H9 (cell line): ENCODE data around the gene RNF217. TPM values are rescaled to one million over a fixed set of nuclear protein-coding genes. Genes with fewer than 3 reads are reported as not detected.

Source experiments
- DNase-seq: peaks from one replicate; pipeline ENCODE4 v3.0.0-alpha.2; 2017
- H2AFZ ChIP-seq: one replicate; pipeline ENCODE4 v1.6.1; 2013; ENCODE audit warnings: mild to moderate bottlenecking, low read length, control low read depth, moderate library complexity
- H2AK5ac ChIP-seq: 2 replicates; pipeline ENCODE4 v1.6.1; 2013; ENCODE audit warnings: low read length, control low read depth, mixed read lengths; ENCODE audit not compliant: insufficient read length
- H2BK120ac ChIP-seq: one replicate; pipeline ENCODE4 v1.6.1; 2013; ENCODE audit warnings: low read depth, mild to moderate bottlenecking, low read length, control low read depth, inconsistent platforms; ENCODE audit not compliant: poor library complexity, severe bottlenecking
- H2BK12ac ChIP-seq: 2 replicates; pipeline ENCODE4 v1.6.1; 2013; ENCODE audit warnings: low read length, control low read depth, mixed read lengths, low read depth; ENCODE audit not compliant: insufficient read length
- H2BK15ac ChIP-seq: 2 replicates; pipeline ENCODE4 v1.6.1; 2013; ENCODE audit warnings: low read depth, low read length, control low read depth
- H2BK20ac ChIP-seq: one replicate; pipeline ENCODE4 v1.6.1; 2013; ENCODE audit warnings: low read depth, mild to moderate bottlenecking, low read length, control low read depth, inconsistent platforms; ENCODE audit not compliant: poor library complexity, severe bottlenecking
- H2BK5ac ChIP-seq: 2 replicates; pipeline ENCODE4 v1.6.1; 2013; ENCODE audit warnings: low read length, control low read depth, mixed read lengths; ENCODE audit not compliant: insufficient read length
- H3K14ac ChIP-seq: 2 replicates; pipeline ENCODE4 v1.6.1; 2013; ENCODE audit warnings: low read length, control low read depth; ENCODE audit not compliant: insufficient read depth
- H3K18ac ChIP-seq: 2 replicates; pipeline ENCODE4 v1.6.1; 2013; ENCODE audit warnings: low read depth, mild to moderate bottlenecking, mixed read lengths, low read length, control low read depth; ENCODE audit not compliant: insufficient read length
- H3K23ac ChIP-seq: 2 replicates; pipeline ENCODE4 v1.6.1; 2013; ENCODE audit warnings: low read length, control low read depth, mixed read lengths, low read depth; ENCODE audit not compliant: insufficient read length
- H3K23me2 ChIP-seq: 2 replicates; pipeline ENCODE4 v1.6.1; 2013; ENCODE audit warnings: low read depth, mild to moderate bottlenecking, mixed read lengths, low read length, control low read depth; ENCODE audit not compliant: insufficient read length, poor library complexity, severe bottlenecking
- H3K27ac ChIP-seq: 2 replicates; pipeline ENCODE4 v1.5.1; 2013; ENCODE audit warnings: low read length, control low read depth, mixed read lengths, low read depth; ENCODE audit not compliant: insufficient read length
- H3K27me3 ChIP-seq: 2 replicates; pipeline ENCODE4 v1.6.1; 2013; ENCODE audit warnings: low read length, control low read depth, inconsistent platforms; ENCODE audit not compliant: insufficient read depth
- H3K4ac ChIP-seq: 2 replicates; pipeline ENCODE4 v1.6.1; 2013; ENCODE audit warnings: low read depth, mild to moderate bottlenecking, control low read depth, inconsistent platforms, low read length, moderate library complexity
- H3K4me1 ChIP-seq: 2 replicates; pipeline ENCODE4 v1.6.1; 2013; ENCODE audit warnings: low read length, control low read depth, inconsistent platforms; ENCODE audit not compliant: insufficient read depth
- H3K4me2 ChIP-seq: 2 replicates; pipeline ENCODE4 v1.6.1; 2013; ENCODE audit warnings: low read length, control low read depth, mixed read lengths; ENCODE audit not compliant: insufficient read length, insufficient read depth
- H3K56ac ChIP-seq: 2 replicates; pipeline ENCODE4 v1.6.1; 2013; ENCODE audit warnings: low read depth, mild to moderate bottlenecking, mixed read lengths, low read length, control low read depth; ENCODE audit not compliant: insufficient read length
- H3K79me1 ChIP-seq: 2 replicates; pipeline ENCODE4 v1.6.1; 2013; ENCODE audit warnings: low read depth, mild to moderate bottlenecking, moderate library complexity, low read length, control low read depth, inconsistent platforms; ENCODE audit not compliant: insufficient read depth, poor library complexity, severe bottlenecking
- H3K79me2 ChIP-seq: 2 replicates; pipeline ENCODE4 v1.6.1; 2013; ENCODE audit warnings: low read length, control low read depth, inconsistent platforms; ENCODE audit not compliant: insufficient read depth
- H3K9ac ChIP-seq: 2 replicates; pipeline ENCODE4 v1.6.1; 2013; ENCODE audit warnings: low read length, control low read depth, mixed read lengths; ENCODE audit not compliant: insufficient read length; ENCODE audit errors: extremely low read depth
- H3K9me3 ChIP-seq: one replicate; pipeline ENCODE4 v1.6.1; 2013; ENCODE audit warnings: low read depth, low read length, inconsistent platforms; ENCODE audit not compliant: control insufficient read depth
- H3T11ph ChIP-seq: one replicate; pipeline ENCODE4 v1.6.1; 2013; ENCODE audit warnings: mild to moderate bottlenecking, low read length, control low read depth, inconsistent platforms
- H4K20me1 ChIP-seq: one replicate; pipeline ENCODE4 v1.6.1; 2013; ENCODE audit not compliant: control insufficient read depth, insufficient read length, insufficient read depth
- H4K5ac ChIP-seq: 2 replicates; pipeline ENCODE4 v1.6.1; 2013; ENCODE audit warnings: low read depth, mild to moderate bottlenecking, mixed read lengths, low read length, control low read depth; ENCODE audit not compliant: insufficient read length
- H4K8ac ChIP-seq: replicated peaks from 2 replicates; pipeline ENCODE4 v1.6.1; 2013; ENCODE audit warnings: low read length, control low read depth, mixed read lengths, low read depth; ENCODE audit not compliant: insufficient read length
- H4K91ac ChIP-seq: 2 replicates; pipeline ENCODE4 v1.6.1; 2013; ENCODE audit warnings: low read depth, mild to moderate bottlenecking, moderate library complexity, mixed read lengths, low read length, control low read depth; ENCODE audit not compliant: insufficient read length
- H3K27ac Mint-ChIP-seq, 3 experiments: 2 replicates in 2 of 3; 3 replicates in 1 of 3; pipeline ENCODE4 v1.8.0; 2020 to 2021; ENCODE audit warnings: mixed read lengths in 3 of 3, mild to moderate bottlenecking in 1 of 3, moderate library complexity in 1 of 3
- H3K27me3 Mint-ChIP-seq: 2 replicates; pipeline ENCODE4 v1.8.0; 2021; ENCODE audit warnings: low read depth, mild to moderate bottlenecking, moderate library complexity, mixed read lengths
- H3K36me3 Mint-ChIP-seq, 3 experiments: 2 replicates in 2 of 3; 3 replicates in 1 of 3; pipeline ENCODE4 v1.8.0; 2020 to 2021; ENCODE audit warnings: low read depth in 3 of 3, mixed read lengths in 3 of 3; ENCODE audit not compliant: insufficient read depth in 1 of 3
- H3K4me1 Mint-ChIP-seq, 2 experiments: 2 replicates each; pipeline ENCODE4 v1.8.0; 2020; ENCODE audit warnings: mixed read lengths in 2 of 2
- H3K4me3 Mint-ChIP-seq, 2 experiments: 2 replicates in 1 of 2; 3 replicates in 1 of 2; pipeline ENCODE4 v1.8.0; 2020 to 2021; ENCODE audit warnings: mild to moderate bottlenecking in 2 of 2, mixed read lengths in 2 of 2, moderate library complexity in 1 of 2
- H3K9me3 Mint-ChIP-seq, 2 experiments: 2 replicates in 1 of 2; 3 replicates in 1 of 2; pipeline ENCODE4 v1.8.0; 2020; ENCODE audit warnings: mild to moderate bottlenecking in 2 of 2, mixed read lengths in 2 of 2, moderate library complexity in 1 of 2
- CTCF ChIP-seq: fragments of 200-600 bp; sonication (generic); conservative IDR thresholded peaks from 3 replicates; pipeline ENCODE4 v1.8.0; 2021; ENCODE audit warnings: antibody characterized with exemption, mild to moderate bottlenecking
- WGBS: extraction: QIAGEN DNeasy Blood & Tissue Kit; methylation state at CpG from one replicate; pipeline ENCODE4 v1.1.7; 2013; ENCODE audit warnings: missing lambda C conversion rate, low lambda C conversion rate, mixed read lengths; ENCODE audit not compliant: insufficient read length; ENCODE audit errors: extremely low coverage; 5-methylcytosine and 5-hydroxymethylcytosine counted together
- total RNA-seq: library from RNA; stranded (reverse); gene quantifications from 2 replicates; pipeline ENCODE4 v1.2.1, GENCODE V29; 2021

Gene RNF217
- total RNA-seq, 1 experiment from 2014 or later: 9.6 TPM

- H3K23me2 ChIP-seq: no peaks in the 10 kb centered on the region
- no peak overlapping the region for H3K27ac Mint-ChIP-seq
- no peaks in the 10 kb centered on the region for H3K9me3 Mint-ChIP-seq
- H2AFZ ChIP-seq: no peak overlapping the region
- H3K9me3 ChIP-seq: no peaks in the 10 kb centered on the region
- no peak overlapping the region for H2BK15ac ChIP-seq
- no peak overlapping the region for H2AK5ac ChIP-seq
- peaks cover 3% of the 10 kb centered on the region in 2 experiments; a peak in 2 of 4 replicates for H3K4me1 Mint-ChIP-seq
- no peak overlapping the region for H3K14ac ChIP-seq
- no peak overlapping the region for H3K4ac ChIP-seq
- H3K4me1 ChIP-seq: no peaks in the 10 kb centered on the region
- H3K4me2 ChIP-seq: no peak overlapping the region
- H3K23ac ChIP-seq: no peak overlapping the region
- no peak overlapping the region for H3K27ac ChIP-seq
- no peak overlapping the region for H4K8ac ChIP-seq
- no peak overlapping the region for H3K56ac ChIP-seq
- no peak for DNase-seq
- H4K5ac ChIP-seq: no peak overlapping the region
- H3K18ac ChIP-seq: no peak overlapping the region
- H3K27me3 ChIP-seq: no peaks in the 10 kb centered on the region
- H2BK5ac ChIP-seq: no peak overlapping the region
- no peak overlapping the region for H2BK20ac ChIP-seq
- no peaks in the 10 kb centered on the region for H4K20me1 ChIP-seq
- H3K79me2 ChIP-seq: no peaks in the 10 kb centered on the region
- no peak overlapping the region for H2BK12ac ChIP-seq
- no peak overlapping the region for H4K91ac ChIP-seq
- no CpG with 5 or more reads among the region's 1 CpG for WGBS
- H3K36me3 Mint-ChIP-seq: peaks cover 3 to 11% (median 3%) of the 10 kb centered on the region in 3 experiments; a peak in 6 of 7 replicates
- H2BK120ac ChIP-seq: no peak overlapping the region
- H3T11ph ChIP-seq: no peak overlapping the region
- TF ChIP-seq CTCF: no peak
- no peaks in the 10 kb centered on the region for H3K27me3 Mint-ChIP-seq
- H3K4me3 Mint-ChIP-seq: no peak overlapping the region
- H3K79me1 ChIP-seq: no peaks in the 10 kb centered on the region
- H3K9ac ChIP-seq: no peak overlapping the region
These were observed 25.1 kb downstream of the RNF217 start for GRCh38 chr6:124987291-124987690.
